ENCODE data around the gene ORAI3. TPM values are rescaled to one million over a fixed set of nuclear protein-coding genes. Genes with fewer than 3 reads are reported as not detected.

Gene ORAI3
- total RNA-seq, 1 donor from 2014 or later, result 30.2 TPM

DNA sequence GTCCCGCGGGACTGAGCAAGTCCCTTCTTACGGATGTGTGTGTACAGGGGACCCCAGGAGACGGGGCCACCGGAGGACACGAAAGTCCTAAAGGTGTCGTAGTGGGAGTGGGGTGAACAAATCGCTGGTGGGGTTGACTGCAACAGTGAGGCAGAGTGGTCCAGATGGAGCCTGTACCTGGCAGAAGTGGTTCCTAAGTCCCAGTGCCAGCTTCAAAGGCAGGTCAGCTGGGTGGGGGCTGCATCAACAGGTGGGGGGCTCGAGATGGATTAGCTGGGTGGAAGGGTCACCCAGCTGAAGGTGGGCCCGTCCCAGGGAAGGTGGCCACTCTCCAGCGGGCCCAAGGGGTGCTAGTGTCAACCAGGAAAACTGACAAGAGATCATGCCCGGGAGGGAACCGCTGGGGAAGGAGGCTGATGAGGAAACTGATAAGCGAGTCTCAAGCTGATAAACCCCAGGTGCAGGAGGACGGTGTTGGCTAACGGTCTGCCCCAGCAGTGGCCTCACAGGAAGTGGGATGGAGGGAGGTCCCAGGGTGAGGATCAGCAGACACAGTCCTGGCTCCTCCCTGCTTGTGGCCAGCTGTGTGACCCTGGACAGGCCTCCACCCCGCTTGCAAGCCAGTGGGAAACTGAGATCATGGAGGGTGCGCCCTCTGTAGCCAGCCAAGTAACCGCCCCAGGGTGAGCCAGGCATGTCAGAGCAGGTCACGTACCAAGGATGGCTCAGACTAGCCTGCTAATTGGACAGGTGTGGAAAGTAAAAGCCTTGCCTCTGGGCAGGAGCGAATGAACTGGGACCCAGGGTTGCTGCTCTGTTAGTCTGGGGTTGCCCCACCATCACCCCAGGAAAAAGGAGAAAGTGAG is 1.0 kb downstream of the ORAI3 start:
- DNase-seq (peak; percentile 86), ATAC-seq (peak; percentile 41 to 65)
- peaks cover 1% of the 10 kb centered on the region for H3K36me3 ChIP-seq
- peak overlapping the region; percentile 91 for H3K4me3 ChIP-seq
- peaks cover 47% of the 10 kb centered on the region for H3K4me1 ChIP-seq
- TF ChIP-seq, protein P1, sequence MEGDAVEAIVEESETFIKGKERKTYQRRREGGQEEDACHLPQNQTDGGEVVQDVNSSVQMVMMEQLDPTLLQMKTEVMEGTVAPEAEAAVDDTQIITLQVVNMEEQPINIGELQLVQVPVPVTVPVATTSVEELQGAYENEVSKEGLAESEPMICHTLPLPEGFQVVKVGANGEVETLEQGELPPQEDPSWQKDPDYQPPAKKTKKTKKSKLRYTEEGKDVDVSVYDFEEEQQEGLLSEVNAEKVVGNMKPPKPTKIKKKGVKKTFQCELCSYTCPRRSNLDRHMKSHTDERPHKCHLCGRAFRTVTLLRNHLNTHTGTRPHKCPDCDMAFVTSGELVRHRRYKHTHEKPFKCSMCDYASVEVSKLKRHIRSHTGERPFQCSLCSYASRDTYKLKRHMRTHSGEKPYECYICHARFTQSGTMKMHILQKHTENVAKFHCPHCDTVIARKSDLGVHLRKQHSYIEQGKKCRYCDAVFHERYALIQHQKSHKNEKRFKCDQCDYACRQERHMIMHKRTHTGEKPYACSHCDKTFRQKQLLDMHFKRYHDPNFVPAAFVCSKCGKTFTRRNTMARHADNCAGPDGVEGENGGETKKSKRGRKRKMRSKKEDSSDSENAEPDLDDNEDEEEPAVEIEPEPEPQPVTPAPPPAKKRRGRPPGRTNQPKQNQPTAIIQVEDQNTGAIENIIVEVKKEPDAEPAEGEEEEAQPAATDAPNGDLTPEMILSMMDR (IDR thresholded peaks at IDR 0.05), result peak; percentile 18
- H3K27me3 ChIP-seq (ENCODE audit: low read depth), result no peaks in the 10 kb centered on the region
- no peaks in the 10 kb centered on the region for H3K9me3 ChIP-seq
- peak overlapping the region; percentile 94 for H3K27ac ChIP-seq
- intact Hi-C loops (cut with DNase I), result no loop called here

DNA sequence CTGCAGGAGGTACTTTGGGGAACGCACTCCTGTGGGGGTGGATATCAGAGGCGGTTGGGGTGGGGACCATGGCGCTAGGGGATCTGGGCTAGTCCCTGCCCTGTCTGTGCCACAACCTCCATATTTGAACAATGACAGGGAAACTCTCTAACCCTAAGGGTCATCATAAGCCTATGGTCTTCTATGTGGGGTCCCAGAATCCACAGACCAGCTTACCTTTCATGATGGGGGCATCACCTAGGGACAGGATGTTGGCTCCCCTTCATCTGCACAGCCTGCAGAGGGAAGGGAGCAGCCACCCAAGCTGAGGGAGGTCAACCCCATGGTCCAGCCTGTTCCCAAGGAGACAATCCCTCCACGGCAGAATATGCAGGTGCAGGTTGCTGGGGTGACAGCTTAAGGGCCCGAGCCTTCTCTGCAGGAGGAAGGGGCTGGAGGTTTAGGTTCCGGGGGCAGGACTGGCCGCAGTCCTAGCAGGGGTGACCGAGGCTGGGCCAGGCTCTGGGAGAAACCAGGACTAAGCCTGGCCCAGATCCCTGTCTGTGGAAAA is 1.7 kb downstream of the ORAI3 start:
- ATAC-seq (no peak), DNase-seq (no peak)
- Histone ChIP-seq H3K4me3 (peak overlapping the region; percentile 91), H3K27ac (peak overlapping the region; percentile 94), H3K4me1 (peaks cover 47% of the 10 kb centered on the region), H3K27me3 (ENCODE audit: low read depth) (no peaks in the 10 kb centered on the region), H3K36me3 (no peaks in the 10 kb centered on the region), H3K9me3 (no peaks in the 10 kb centered on the region)
- TF ChIP-seq, protein P1 (IDR thresholded peaks at IDR 0.05), result no peak
- intact Hi-C loops (cut with DNase I), result no loop called here

DNA sequence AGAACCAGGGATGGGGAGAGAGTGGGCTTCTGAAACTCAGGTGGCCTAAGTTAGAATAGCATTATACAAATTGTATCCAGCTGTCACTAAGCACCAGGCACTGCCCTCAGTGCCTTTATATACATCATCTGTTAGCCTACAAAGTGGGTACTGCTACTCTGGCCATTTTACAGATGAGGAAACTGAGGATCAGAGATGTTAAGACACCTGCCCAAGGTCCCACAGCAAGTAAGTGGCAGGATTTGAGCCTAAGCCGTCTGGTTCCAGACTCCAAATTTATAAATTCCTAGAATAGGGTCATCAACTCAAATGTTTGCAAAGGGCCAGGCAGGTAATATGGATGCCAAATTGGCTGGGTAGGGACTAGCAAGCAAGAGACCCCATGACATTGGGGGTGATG is 2.3 kb downstream of the ORAI3 start:
- DNase-seq, result no peak
- no peaks in the 10 kb centered on the region for H3K27me3 ChIP-seq (ENCODE audit: low read depth)
- H3K36me3 ChIP-seq, result no peaks in the 10 kb centered on the region
- no peak overlapping the region for H3K4me3 ChIP-seq
- intact Hi-C loops (cut with DNase I), result no loop called here
- H3K27ac ChIP-seq, result peak overlapping the region; percentile 11
- H3K9me3 ChIP-seq, result no peaks in the 10 kb centered on the region
- H3K4me1 ChIP-seq, result peaks cover 47% of the 10 kb centered on the region
- no peak for ATAC-seq
- TF ChIP-seq, protein P1 (IDR thresholded peaks at IDR 0.05), result no peak

DNA sequence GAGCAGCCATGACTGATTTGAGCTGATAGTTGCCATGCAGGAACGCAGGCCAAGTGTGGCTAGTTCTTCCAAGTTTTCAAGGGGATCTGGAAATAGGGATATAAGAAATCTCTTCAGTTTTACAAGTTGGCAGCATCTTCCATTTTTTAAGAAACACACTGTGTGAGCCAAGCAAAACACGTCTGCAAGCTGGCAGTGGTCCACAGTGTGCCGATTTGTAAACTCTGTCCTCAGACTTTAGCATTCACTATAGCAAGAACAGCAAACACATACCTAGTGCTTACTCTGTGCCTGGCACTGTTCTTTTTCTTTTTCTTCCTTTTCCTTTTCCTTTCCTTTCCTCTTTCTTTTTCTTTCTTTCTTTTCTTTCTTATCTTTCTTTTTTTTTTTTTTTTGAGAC is 2.9 kb downstream of the ORAI3 start:
- intact Hi-C loops (cut with DNase I), result no loop called here
- no peak overlapping the region for H3K4me3 ChIP-seq
- peak overlapping the region; percentile 11 for H3K27ac ChIP-seq
- no peaks in the 10 kb centered on the region for H3K27me3 ChIP-seq (ENCODE audit: low read depth)
- H3K4me1 ChIP-seq, result peaks cover 51% of the 10 kb centered on the region
- no peaks in the 10 kb centered on the region for H3K9me3 ChIP-seq
- TF ChIP-seq, protein P1 (IDR thresholded peaks at IDR 0.05), result no peak
- no peak for DNase-seq
- H3K36me3 ChIP-seq, result no peaks in the 10 kb centered on the region
- ATAC-seq, result no peak

DNA sequence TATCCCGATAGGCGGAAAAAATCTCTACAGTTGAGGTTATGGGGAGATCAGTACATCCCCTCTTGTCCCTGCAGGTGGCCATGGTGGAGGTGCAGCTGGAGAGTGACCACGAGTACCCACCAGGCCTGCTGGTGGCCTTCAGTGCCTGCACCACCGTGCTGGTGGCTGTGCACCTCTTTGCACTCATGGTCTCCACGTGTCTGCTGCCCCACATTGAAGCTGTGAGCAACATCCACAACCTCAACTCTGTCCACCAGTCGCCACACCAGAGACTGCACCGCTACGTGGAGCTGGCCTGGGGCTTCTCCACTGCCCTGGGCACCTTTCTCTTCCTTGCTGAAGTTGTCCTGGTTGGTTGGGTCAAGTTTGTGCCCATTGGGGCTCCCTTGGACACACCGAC is 4.2 kb downstream of the ORAI3 start:
- Histone ChIP-seq H3K27ac (no peak overlapping the region), H3K27me3 (ENCODE audit: low read depth) (no peaks in the 10 kb centered on the region), H3K9me3 (no peaks in the 10 kb centered on the region), H3K4me1 (peaks cover 49% of the 10 kb centered on the region), H3K4me3 (no peak overlapping the region), H3K36me3 (no peaks in the 10 kb centered on the region)
- intact Hi-C loops (cut with DNase I), result no loop called here
- ATAC-seq, result no peak
- TF ChIP-seq, protein P1 (IDR thresholded peaks at IDR 0.05), result no peak
- no peak for DNase-seq

All from lower lobe of right lung (tissue), 2 donors.